GM10266 (cell line): ENCODE results near the gene AOC2.
"Not testable (repeated sequence)": the region's sequence is repeated elsewhere in the genome, so short reads cannot be mapped to it uniquely, and the experiment has no call there.

Source experiments
- DNase-seq: peaks from one replicate; pipeline ENCODE4 v3.0.0; 2012; ENCODE audit errors: extremely low spot score
- TF ChIP-seq, protein P1 (sequence below): IDR thresholded peaks from 2 replicates; pipeline ENCODE4 v1.5.1; 2012; ENCODE audit warnings: mild to moderate bottlenecking, low read depth; ENCODE audit not compliant: control insufficient read depth, insufficient read depth; ENCODE audit errors: missing control alignments

AOC2 gene

DNA sequence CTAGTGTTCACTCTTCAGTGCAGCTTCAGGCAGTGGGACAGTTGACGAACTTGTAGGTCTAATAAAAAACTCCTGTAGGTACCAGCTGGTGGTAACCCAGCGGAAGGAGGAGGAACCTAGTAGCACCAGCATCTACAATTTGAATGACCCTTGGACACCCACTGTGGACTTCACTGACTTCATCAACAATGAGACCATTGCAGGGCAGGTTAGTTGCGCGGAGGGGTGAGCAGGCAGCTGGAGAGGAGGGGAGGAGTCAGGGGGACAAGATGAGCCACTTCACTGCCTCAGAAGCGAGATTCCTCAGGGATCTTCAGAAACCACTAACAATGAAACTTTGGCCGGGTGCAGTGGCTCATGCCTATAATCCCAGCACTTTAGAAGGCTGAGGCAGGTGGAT is 28.9 kb downstream of the AOC2 start:
- TF ChIP-seq, protein P1, sequence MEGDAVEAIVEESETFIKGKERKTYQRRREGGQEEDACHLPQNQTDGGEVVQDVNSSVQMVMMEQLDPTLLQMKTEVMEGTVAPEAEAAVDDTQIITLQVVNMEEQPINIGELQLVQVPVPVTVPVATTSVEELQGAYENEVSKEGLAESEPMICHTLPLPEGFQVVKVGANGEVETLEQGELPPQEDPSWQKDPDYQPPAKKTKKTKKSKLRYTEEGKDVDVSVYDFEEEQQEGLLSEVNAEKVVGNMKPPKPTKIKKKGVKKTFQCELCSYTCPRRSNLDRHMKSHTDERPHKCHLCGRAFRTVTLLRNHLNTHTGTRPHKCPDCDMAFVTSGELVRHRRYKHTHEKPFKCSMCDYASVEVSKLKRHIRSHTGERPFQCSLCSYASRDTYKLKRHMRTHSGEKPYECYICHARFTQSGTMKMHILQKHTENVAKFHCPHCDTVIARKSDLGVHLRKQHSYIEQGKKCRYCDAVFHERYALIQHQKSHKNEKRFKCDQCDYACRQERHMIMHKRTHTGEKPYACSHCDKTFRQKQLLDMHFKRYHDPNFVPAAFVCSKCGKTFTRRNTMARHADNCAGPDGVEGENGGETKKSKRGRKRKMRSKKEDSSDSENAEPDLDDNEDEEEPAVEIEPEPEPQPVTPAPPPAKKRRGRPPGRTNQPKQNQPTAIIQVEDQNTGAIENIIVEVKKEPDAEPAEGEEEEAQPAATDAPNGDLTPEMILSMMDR, result no peak
- no peak for DNase-seq

DNA sequence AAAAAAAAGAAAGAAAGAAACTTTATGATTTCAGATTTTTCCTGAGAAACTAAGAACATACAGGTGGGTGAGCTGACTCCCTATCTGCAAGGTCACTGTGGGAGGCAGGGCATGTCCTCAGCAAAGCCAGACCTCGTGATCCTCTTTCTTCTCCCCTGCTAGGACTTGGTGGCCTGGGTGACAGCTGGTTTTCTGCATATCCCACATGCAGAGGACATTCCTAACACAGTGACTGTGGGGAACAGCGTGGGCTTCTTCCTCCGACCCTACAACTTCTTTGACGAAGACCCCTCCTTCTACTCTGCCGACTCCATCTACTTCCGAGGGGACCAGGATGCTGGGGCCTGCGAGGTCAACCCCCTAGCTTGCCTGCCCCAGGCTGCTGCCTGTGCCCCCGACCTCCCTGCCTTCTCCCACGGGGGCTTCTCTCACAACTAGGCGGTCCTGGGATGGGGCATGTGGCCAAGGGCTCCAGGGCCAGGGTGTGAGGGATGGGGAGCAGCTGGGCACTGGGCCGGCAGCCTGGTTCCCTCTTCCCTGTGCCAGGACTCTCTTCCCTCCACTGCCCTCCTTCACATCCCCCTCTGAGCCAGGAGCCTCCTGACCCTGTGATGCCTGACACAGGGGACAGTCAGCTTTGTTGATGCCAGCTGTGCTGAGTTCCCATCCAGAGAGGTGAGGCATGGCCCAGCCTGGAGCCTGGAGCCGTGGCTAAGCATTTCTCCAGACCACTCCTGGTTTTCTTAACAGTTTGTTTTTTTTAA is 29.7 kb downstream of the AOC2 start:
- DNase-seq, result not testable (repeated sequence)

DNA sequence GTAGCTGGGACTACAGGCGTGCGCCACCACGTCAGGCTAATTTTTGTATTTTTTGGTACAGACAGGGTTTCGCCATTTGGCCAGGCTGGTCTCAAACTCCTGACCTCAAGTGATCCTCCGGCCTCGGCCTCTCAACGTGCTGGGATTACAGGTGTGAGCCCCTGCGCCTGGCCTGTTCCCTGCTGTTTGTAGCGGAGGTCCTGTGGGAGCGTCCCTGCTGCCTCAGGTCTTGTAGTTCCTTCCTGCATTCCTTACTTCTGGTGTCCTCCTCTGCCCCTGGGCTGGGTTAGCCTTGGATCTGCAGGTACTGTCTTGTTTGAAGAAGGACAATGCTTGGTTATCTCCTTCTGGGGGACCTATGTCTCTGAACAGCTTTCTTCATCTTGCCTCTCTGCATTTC is 32.7 kb downstream of the AOC2 start:
- TF ChIP-seq, protein P1, result no peak
- DNase-seq, result no peak

DNA sequence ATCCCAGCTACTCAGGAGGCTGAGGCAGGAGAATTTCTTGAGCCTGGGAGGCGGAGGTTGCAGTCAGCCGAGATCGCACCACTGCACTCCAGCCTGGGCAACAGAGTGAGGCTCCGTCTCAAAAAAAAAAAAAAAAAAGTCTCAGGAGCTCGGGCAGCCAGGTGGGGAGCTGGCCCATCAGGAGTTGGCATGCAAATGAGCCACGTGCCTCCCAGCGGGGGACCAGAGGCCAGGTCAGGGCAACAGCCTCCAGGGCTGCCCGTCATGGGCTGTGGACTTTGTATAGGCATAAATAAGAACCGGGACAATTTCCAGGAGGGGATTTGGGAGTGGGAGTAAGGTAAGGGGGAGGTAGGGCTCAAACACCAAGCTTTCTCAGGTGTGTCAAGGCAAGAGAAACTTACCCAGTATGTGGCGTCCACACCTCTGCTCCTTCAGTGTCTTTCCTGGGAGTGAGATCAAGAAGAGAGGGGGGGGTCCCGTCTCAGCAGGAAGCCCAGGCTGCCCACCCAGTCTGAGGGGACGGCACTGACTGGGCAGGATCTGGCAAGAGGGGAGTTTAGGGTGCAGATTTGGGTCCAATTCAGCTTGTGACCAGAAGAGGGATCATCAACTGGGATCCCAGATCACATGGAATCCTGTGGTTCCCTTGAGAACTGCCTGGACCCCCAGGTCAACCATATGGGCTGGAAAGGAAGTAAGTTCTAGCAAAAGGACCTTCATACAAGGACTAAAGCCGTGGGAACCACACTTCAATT is 33.9 kb downstream of the AOC2 start:
- TF ChIP-seq, protein P1, result no peak
- no peak for DNase-seq

DNA sequence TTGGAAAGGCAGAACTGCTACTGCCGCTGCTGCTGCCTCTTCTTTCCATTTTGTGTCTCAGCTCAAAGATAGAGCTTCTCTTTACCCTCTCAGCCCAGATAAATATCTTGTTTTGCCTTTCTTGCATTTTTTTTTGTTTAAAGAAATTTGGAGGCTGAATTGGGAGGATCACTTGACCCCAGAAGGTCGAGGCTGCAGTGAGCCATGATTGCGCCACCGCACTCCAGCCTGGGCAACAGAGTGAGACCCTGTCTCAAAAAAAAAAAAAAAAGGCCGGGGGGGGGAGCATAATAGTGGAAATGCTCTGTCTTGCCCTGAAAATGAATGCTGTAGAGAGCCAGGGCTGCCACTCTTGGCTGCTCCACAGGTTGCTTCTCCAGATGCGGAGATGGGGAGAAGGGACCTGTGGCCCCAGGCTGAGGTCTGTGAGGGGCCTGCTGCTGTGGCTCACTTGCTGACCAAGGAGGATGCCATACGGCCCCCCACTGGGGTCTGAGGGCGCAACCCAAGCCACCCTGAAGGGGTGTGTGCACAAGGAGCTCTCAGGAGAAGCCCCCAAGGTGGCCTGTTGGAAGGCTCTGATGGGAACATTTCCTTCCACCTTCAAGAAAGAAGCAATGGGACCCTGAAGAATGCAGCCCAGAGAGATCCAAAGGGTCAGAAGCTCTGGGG is 34.7 kb downstream of the AOC2 start:
- no peak for DNase-seq
- TF ChIP-seq, protein P1, result no peak

DNA sequence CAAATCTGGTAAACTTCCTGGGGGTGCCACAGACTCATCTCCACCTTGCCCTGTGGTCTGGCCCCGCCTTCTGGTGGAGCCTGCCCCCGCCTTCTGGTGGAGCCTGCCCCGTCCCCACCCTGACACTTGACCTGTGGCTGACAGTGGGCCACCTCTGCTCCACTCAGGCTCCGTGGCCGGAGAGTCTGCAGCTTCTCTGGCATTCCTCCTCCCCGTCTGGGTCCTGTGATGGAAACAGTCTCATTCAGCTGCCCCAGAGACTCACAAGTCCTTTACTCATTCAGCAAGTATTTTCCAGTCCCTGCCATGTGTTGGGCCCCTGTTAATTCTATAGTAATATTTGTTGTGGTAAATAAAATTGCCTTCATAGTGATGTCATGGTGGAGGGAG is 35.2 kb downstream of the AOC2 start:
- no peak for DNase-seq
- TF ChIP-seq, protein P1, result no peak

DNA sequence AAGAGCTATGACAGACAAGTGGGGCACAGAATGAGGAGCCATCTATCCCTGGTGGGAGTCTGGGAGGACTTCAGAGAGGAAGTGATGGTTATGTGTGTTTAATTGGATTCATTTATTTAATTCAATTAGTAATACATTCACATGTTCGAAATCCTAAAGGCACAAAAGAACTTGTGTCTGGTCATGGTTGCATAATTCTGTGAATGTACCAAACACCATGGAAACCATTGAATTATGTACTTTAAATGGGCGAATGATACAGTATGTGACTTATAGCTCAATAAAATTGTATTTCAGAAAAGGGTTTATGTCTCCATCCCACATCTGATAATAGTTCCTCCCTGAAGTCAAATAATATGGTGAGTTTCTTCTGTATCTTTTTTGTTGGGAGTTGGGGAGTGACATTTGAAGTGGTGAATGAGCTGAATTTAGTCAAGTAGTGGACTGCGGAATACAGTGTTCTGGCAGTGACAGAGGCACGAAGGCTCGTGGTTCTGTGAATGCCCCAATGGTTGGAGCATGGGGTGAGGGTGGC is 36.5 kb downstream of the AOC2 start:
- DNase-seq, result no peak
- TF ChIP-seq, protein P1, result no peak

DNA sequence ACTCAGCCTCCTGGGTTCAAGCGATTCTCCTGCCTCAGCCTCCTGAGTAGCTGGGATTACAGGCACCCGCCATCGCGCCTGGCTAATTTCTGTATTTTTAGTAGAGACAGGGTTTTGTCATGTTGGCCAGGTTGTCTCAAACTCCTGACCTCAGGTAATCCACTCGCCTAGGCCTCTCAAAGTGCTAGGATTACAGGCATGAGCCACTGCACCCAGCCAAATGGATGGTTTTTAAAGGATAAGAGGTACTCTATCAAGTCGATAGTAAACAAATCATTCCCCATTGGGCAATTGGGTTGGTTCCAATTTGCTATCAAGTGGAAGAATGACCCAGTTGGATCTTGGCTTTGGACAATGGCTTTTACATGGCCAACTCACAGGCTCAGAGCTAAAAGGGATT is 37.3 kb downstream of the AOC2 start:
- not testable (repeated sequence) for DNase-seq
